IMR-90 (cell line): ENCODE data around the gene CHST14. TPM values are rescaled to one million over a fixed set of nuclear protein-coding genes. Genes with fewer than 3 reads are reported as not detected.

ENCODE experiments used
- ATAC-seq: fragments of 200-7000 bp; cut with Tn5 transposase; 2 replicates; pipeline ENCODE4 v1.9.1; 2020; ENCODE audit warnings: low read depth, mild to moderate bottlenecking, moderate library complexity
- BruUV-seq: library from RNA; stranded (reverse); fragments of 400-500 nt; replicated peaks from 2 replicates; lab custom pipeline; 2021; lab: Mats Ljungman, UMichigan
- CTCF ChIA-PET: fragments of 300-600 bp; formaldehyde crosslinking; extraction: SDS; loops from one replicate; lab custom pipeline; 2021; ENCODE audit warnings: antibody characterized with exemption; lab: Yijun Ruan, JAX
- POLR2A ChIA-PET: fragments of 300-600 bp; sonication (Branson Sonifier 250); formaldehyde crosslinking; loops from one replicate; lab custom pipeline; 2022; ENCODE audit warnings: antibody characterized with exemption; ENCODE audit not compliant: unreplicated experiment; lab: Charles Lee
- DNase-seq: peaks from one replicate; pipeline ENCODE4 v3.0.0; 2013
- H2AFZ ChIP-seq: replicated peaks from 2 replicates; pipeline ENCODE3; 2013; ENCODE audit warnings: low read length, mild to moderate bottlenecking; ENCODE audit not compliant: poor library complexity
- H2AK5ac ChIP-seq: 2 replicates; pipeline ENCODE4 v1.6.1; 2013; ENCODE audit warnings: low read depth, low read length, inconsistent platforms
- H2AK9ac ChIP-seq: replicated peaks from 2 replicates; pipeline ENCODE3; 2013; ENCODE audit warnings: mild to moderate bottlenecking, low read depth, low read length, moderate library complexity; ENCODE audit not compliant: poor library complexity
- H2BK120ac ChIP-seq: 2 replicates; pipeline ENCODE4 v1.6.1; 2013; ENCODE audit warnings: low read depth, low read length, inconsistent platforms
- H2BK15ac ChIP-seq: 3 replicates; pipeline ENCODE4 v1.6.1; 2013; ENCODE audit warnings: low read depth, low read length, inconsistent platforms
- H2BK20ac ChIP-seq: 2 replicates; pipeline ENCODE4 v1.6.1; 2013; ENCODE audit warnings: low read depth, mild to moderate bottlenecking, inconsistent platforms, low read length, moderate library complexity
- H2BK5ac ChIP-seq: 2 replicates; pipeline ENCODE4 v1.6.1; 2013; ENCODE audit warnings: mild to moderate bottlenecking, low read depth, low read length, inconsistent platforms; ENCODE audit not compliant: poor library complexity, severe bottlenecking
- H3K14ac ChIP-seq: replicated peaks from 2 replicates; pipeline ENCODE4 v1.6.1; 2013; ENCODE audit warnings: low read depth, low read length, inconsistent platforms
- H3K18ac ChIP-seq: 2 replicates; pipeline ENCODE4 v1.6.1; 2013; ENCODE audit warnings: low read depth, low read length, control low read depth
- H3K23ac ChIP-seq: 2 replicates; pipeline ENCODE4 v1.6.1; 2013; ENCODE audit warnings: low read depth, low read length, inconsistent platforms
- H3K27ac ChIP-seq: 2 replicates; pipeline ENCODE4 v1.5.1; 2013; ENCODE audit warnings: mild to moderate bottlenecking, control low read depth, low read length; ENCODE audit not compliant: insufficient read depth
- H3K27me3 ChIP-seq: 2 replicates; pipeline ENCODE4 v1.6.1; 2013; ENCODE audit warnings: low read length; ENCODE audit not compliant: control insufficient read depth, insufficient read depth
- H3K36me3 ChIP-seq: 2 replicates; pipeline ENCODE4 v1.6.1; 2013; ENCODE audit warnings: low read length, mixed read lengths; ENCODE audit not compliant: control insufficient read depth, insufficient read depth
- H3K4ac ChIP-seq: 2 replicates; pipeline ENCODE4 v1.6.1; 2013; ENCODE audit warnings: low read depth, low read length, inconsistent platforms
- H3K4me1 ChIP-seq: 2 replicates; pipeline ENCODE4 v1.6.1; 2013; ENCODE audit warnings: low read length, mixed read lengths; ENCODE audit not compliant: control insufficient read depth, insufficient read depth
- H3K4me2 ChIP-seq: 2 replicates; pipeline ENCODE4 v1.6.1; 2013; ENCODE audit warnings: low read depth, mild to moderate bottlenecking, control low read depth, low read length, moderate library complexity
- H3K4me3 ChIP-seq: 2 replicates; pipeline ENCODE4 v1.5.1; 2013; ENCODE audit warnings: low read depth, mild to moderate bottlenecking, control low read depth, low read length, moderate library complexity; ENCODE audit not compliant: insufficient read depth
- H3K56ac ChIP-seq: 2 replicates; pipeline ENCODE4 v1.6.1; 2013; ENCODE audit warnings: low read length, inconsistent platforms; ENCODE audit not compliant: insufficient read depth; ENCODE audit errors: extremely low read depth
- H3K79me1 ChIP-seq, 2 experiments: 2 replicates each; pipeline ENCODE4 v1.6.1; 2013; ENCODE audit warnings: low read length in 2 of 2, inconsistent platforms in 1 of 2, low read depth in 1 of 2
- H3K9ac ChIP-seq: 2 replicates; pipeline ENCODE4 v1.6.1; 2013; ENCODE audit warnings: low read depth, low read length, control low read depth
- H3K9me1 ChIP-seq: 2 replicates; pipeline ENCODE4 v1.6.1; 2013; ENCODE audit warnings: low read length, inconsistent platforms; ENCODE audit not compliant: insufficient read depth
- H3K9me3 ChIP-seq: 2 replicates; pipeline ENCODE4 v1.6.1; 2013; ENCODE audit warnings: low read length; ENCODE audit not compliant: control insufficient read depth, insufficient read depth
- H4K20me1 ChIP-seq: 2 replicates; pipeline ENCODE4 v1.6.1; 2013; ENCODE audit warnings: low read length, inconsistent platforms; ENCODE audit not compliant: insufficient read depth
- H4K5ac ChIP-seq: 2 replicates; pipeline ENCODE4 v1.6.1; 2013; ENCODE audit warnings: mild to moderate bottlenecking, low read depth, low read length, control low read depth
- H4K8ac ChIP-seq, 2 experiments: 2 replicates each; pipeline ENCODE4 v1.6.1; 2013; ENCODE audit warnings: low read depth in 2 of 2, low read length in 2 of 2, control low read depth in 1 of 2, inconsistent platforms in 1 of 2
- H4K91ac ChIP-seq: 2 replicates; pipeline ENCODE4 v1.6.1; 2013; ENCODE audit warnings: low read depth, low read length, inconsistent platforms; ENCODE audit not compliant: insufficient read depth
- BHLHE40 ChIP-seq: fragments of 150-350 bp; IDR thresholded peaks from 2 replicates; pipeline ENCODE4 v1.6.1; 2016; ENCODE audit warnings: mild to moderate bottlenecking, low read depth, low read length
- CHD1 ChIP-seq: IDR thresholded peaks from 2 replicates; pipeline ENCODE4 v1.6.1; 2012; ENCODE audit warnings: low read depth, low read length, improper control_type of control experiment
- FOS ChIP-seq: fragments of 150-350 bp; IDR thresholded peaks from 2 replicates; pipeline ENCODE4 v1.6.1; 2016; ENCODE audit warnings: low read depth, low read length
- MAFK ChIP-seq: IDR thresholded peaks from 2 replicates; pipeline ENCODE4 v1.6.1; 2012; ENCODE audit warnings: low read depth, low read length, improper control_type of control experiment
- WGBS, 2 experiments: methylation state at CpG; one replicate each; pipeline versions ENCODE4 v1.1.5 to v1.1.7; 2013; ENCODE audit warnings: missing lambda C conversion rate in 2 of 2; ENCODE audit not compliant: insufficient read length in 1 of 2; ENCODE audit errors: extremely low coverage in 2 of 2; 5-methylcytosine and 5-hydroxymethylcytosine counted together
- dilution Hi-C: fragments of 300-500 bp; cut with HindIII; formaldehyde crosslinking; loops from one replicate; pipeline ENCODE4 v1.14.3; 2018; ENCODE audit warnings: low sequenced_read_pairs; ENCODE audit not compliant: unreplicated experiment
- in situ Hi-C: fragments of 300-500 bp; cut with MboI; formaldehyde crosslinking; loops from 3 replicates; pipeline ENCODE4 v1.14.3; 2019; ENCODE audit warnings: low sequenced_read_pairs, inconsistent platforms, mixed read lengths
- intact Hi-C: fragments of 100-400 bp; cut with micrococcal nuclease; formaldehyde crosslinking; loops from 2 replicates; pipeline ENCODE4 v1.10.0; 2022
- polyA plus RNA-seq, 3 experiments: library from polyadenylated mRNA; depleted of rRNA; stranded (reverse); fragments of >200 nt; gene quantifications; 2 replicates each; pipeline ENCODE4 v1.2.3, GENCODE V29; 2012; ENCODE audit warnings: low replicate concordance in 1 of 3
- total RNA-seq: library from RNA; depleted of rRNA; stranded (reverse); fragments of >200 nt; gene quantifications from 2 replicates; pipeline ENCODE4 v1.2.3, GENCODE V29; 2012
- TF ChIP-seq, protein P1 (sequence below): fragments of 150-350 bp; IDR thresholded peaks from 2 replicates; pipeline ENCODE4 v1.6.1; 2017; ENCODE audit warnings: mild to moderate bottlenecking, antibody characterized with exemption, low read length, low read depth

Gene CHST14
- total and polyA plus RNA-seq, 2 of the 4 experiments (the other 2 are of a cell fraction), result 3.8 to 19.5 TPM

- H4K91ac ChIP-seq, result no peak overlapping the region
- H3K36me3 ChIP-seq, result no peaks in the 10 kb centered on the region
- H2BK120ac ChIP-seq, result no peak overlapping the region
- H2AK5ac ChIP-seq, result no peak overlapping the region
- ATAC-seq (no peak), DNase-seq (no peak)
- 0% methylated on average over 1 of the region's 15 CpGs; no CpG with 5 or more reads in 1 of the 2 experiments for WGBS, 2 experiments
- no peak overlapping the region; the same call in 1 of the 2 replicates for H3K18ac ChIP-seq
- H3K23ac ChIP-seq, result no peak overlapping the region
- H4K8ac ChIP-seq, result peak overlapping the region; percentile 64 to 65; a peak in 2 of 4 replicates
- BruUV-seq, result no TSS peak
- H4K5ac ChIP-seq, result peak overlapping the region; percentile 36; the same call in 1 of the 2 replicates
- H3K9me3 ChIP-seq, result no peaks in the 10 kb centered on the region
- H3K27me3 ChIP-seq, result peaks cover 58% of the 10 kb centered on the region
- peak overlapping the region; percentile 62 for H3K9ac ChIP-seq
- no peak overlapping the region for H2BK15ac ChIP-seq
- no peak overlapping the region for H3K56ac ChIP-seq
- ChIA-PET POLR2A (no interaction called here), CTCF (interaction anchor here (0.6 to 1.0 kb wide), 3 partner anchors 10 to 85 kb away, joined by 3 to 4 read pairs (median 3); no protein-coding TSS in a partner anchor)
- peak overlapping the region; percentile 92 for H3K4me2 ChIP-seq
- no peak overlapping the region for H2BK20ac ChIP-seq
- no peak overlapping the region for H2BK5ac ChIP-seq
- TF ChIP-seq MAFK (no peak), CHD1 (no peak), FOS (no peak), BHLHE40 (no peak)
- TF ChIP-seq, protein P1, sequence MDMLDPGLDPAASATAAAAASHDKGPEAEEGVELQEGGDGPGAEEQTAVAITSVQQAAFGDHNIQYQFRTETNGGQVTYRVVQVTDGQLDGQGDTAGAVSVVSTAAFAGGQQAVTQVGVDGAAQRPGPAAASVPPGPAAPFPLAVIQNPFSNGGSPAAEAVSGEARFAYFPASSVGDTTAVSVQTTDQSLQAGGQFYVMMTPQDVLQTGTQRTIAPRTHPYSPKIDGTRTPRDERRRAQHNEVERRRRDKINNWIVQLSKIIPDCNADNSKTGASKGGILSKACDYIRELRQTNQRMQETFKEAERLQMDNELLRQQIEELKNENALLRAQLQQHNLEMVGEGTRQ, result no peak
- H3K9me1 ChIP-seq, result peaks cover 9% of the 10 kb centered on the region; the same call in 1 of the 2 replicates
- H3K4me1 ChIP-seq, result peaks cover 16% of the 10 kb centered on the region
- H2AK9ac ChIP-seq, result peak overlapping the region; percentile 47
- peak overlapping the region; percentile 49 for H3K4me3 ChIP-seq
- H3K79me1 ChIP-seq, result peaks cover under 1 to 22% of the 10 kb centered on the region in 2 experiments
- in situ Hi-C loops, result no loop called here
- dilution Hi-C loops, result no loop called here
- peaks cover 27% of the 10 kb centered on the region for H4K20me1 ChIP-seq
- intact Hi-C loops, result no loop called here
- no peak overlapping the region for H3K27ac ChIP-seq
- peak overlapping the region; percentile 68 for H3K4ac ChIP-seq
- peak overlapping the region; percentile 49; the same call in 1 of the 2 replicates for H3K14ac ChIP-seq
- peak overlapping the region; percentile 87 for H2AFZ ChIP-seq
Observed at GRCh38 chr15:40439461-40439959, 31.3 kb upstream of the CHST14 start.
